Uterus (tissue), 4 donors: ENCODE measurements around the gene DPYSL5. TPM values are rescaled to one million over a fixed set of nuclear protein-coding genes. Genes with fewer than 3 reads are reported as not detected.
"Not testable (repeated sequence)": the region's sequence is repeated elsewhere in the genome, so short reads cannot be mapped to it uniquely, and the experiment has no call there.

Experiments
- DNase-seq, 2 donors: peaks; one replicate each; pipeline ENCODE4 v3.0.0-alpha.2; 2019 to 2020
- H3K27ac ChIP-seq, 2 donors: fragments of 200-600 bp; sonication (generic); 1 replicate in 1 of 2; 2 replicates in 1 of 2; pipeline ENCODE4 v1.5.1; 2016 to 2018
- H3K27me3 ChIP-seq, 2 donors: fragments of 200-600 bp; sonication (generic); one replicate each; pipeline ENCODE4 v1.5.1; 2018 to 2019; ENCODE audit warnings: control low read depth in 1 of 2
- H3K36me3 ChIP-seq, 2 donors: fragments of 200-600 bp; sonication (generic); one replicate each; pipeline ENCODE4 v1.5.1; 2019; ENCODE audit warnings: control low read depth in 1 of 2
- H3K4me1 ChIP-seq, 2 donors: fragments of 200-600 bp; sonication (generic); one replicate each; pipeline ENCODE4 v1.5.1; 2018 to 2019; ENCODE audit warnings: control low read depth in 1 of 2
- H3K4me3 ChIP-seq, 2 donors: fragments of 200-600 bp; sonication (generic); 1 replicate in 1 of 2; 2 replicates in 1 of 2; pipeline ENCODE4 v1.5.1; 2018 to 2019; ENCODE audit warnings: mild to moderate bottlenecking in 1 of 2
- H3K9me3 ChIP-seq, 2 donors: fragments of 200-600 bp; sonication (generic); one replicate each; pipeline ENCODE4 v1.5.1; 2019; ENCODE audit warnings: control low read depth in 1 of 2
- CTCF ChIP-seq, 4 experiments: fragments of 200-600 bp in 2 of 4; fragments of 450-650 bp in 2 of 4; sonication (generic) in 2 of 4; IDR thresholded peaks; one replicate each; pipeline ENCODE4 v1.5.1; 2016 to 2019; ENCODE audit warnings: antibody characterized with exemption in 4 of 4, mild to moderate bottlenecking in 2 of 4, moderate library complexity in 1 of 4
- POLR2A ChIP-seq, 2 donors: fragments of 450-650 bp; IDR thresholded peaks; one replicate each; pipeline ENCODE4 v1.6.1; 2016; ENCODE audit warnings: antibody characterized with exemption in 2 of 2, mild to moderate bottlenecking in 1 of 2, moderate library complexity in 1 of 2
- intact Hi-C: fragments of 100-400 bp; cut with DNase I; formaldehyde crosslinking; loops from one replicate; pipeline ENCODE4 v1.15.1; 2023; ENCODE audit warnings: low total_unique reads
- total RNA-seq, 4 donors: library from RNA; depleted of rRNA in 3 of 4; stranded (reverse); fragments of >200 nt in 3 of 4; gene quantifications; one replicate each; pipeline versions ENCODE4 v1.1.0 to v1.2.4, GENCODE V29; 2014 to 2023
- donor health status: DM: yes; HTN: yes; CAD: no.

Gene DPYSL5
- total RNA-seq, 4 donors from 2014 or later: 1.8 TPM; not detected in 3

- Histone ChIP-seq H3K4me1 (no peaks in the 10 kb centered on the region), H3K36me3 (no peaks in the 10 kb centered on the region), H3K27me3 (no peaks in the 10 kb centered on the region), H3K27ac (no peak overlapping the region), H3K9me3 (no peaks in the 10 kb centered on the region), H3K4me3 (no peak overlapping the region)
- TF ChIP-seq CTCF (IDR thresholded peaks at IDR 0.05) (no peak), POLR2A (IDR thresholded peaks at IDR 0.05) (no peak)
- intact Hi-C loops: no loop called here
- DNase-seq: no peak
These were observed 38.7 kb upstream of the DPYSL5 start for GRCh38 chr2:26809211-26809610.

- Histone ChIP-seq H3K4me3 (no peak overlapping the region), H3K27me3 (no peaks in the 10 kb centered on the region), H3K9me3 (no peaks in the 10 kb centered on the region), H3K4me1 (no peaks in the 10 kb centered on the region), H3K27ac (no peak overlapping the region), H3K36me3 (no peaks in the 10 kb centered on the region)
- intact Hi-C loops: no loop called here
- no peak for DNase-seq
- TF ChIP-seq CTCF (IDR thresholded peaks at IDR 0.05) (no peak), POLR2A (IDR thresholded peaks at IDR 0.05) (no peak)
These were observed 37.9 kb upstream of the DPYSL5 start for GRCh38 chr2:26809876-26810577.

- H3K27me3 ChIP-seq: no peaks in the 10 kb centered on the region
- no peaks in the 10 kb centered on the region for H3K36me3 ChIP-seq
- no peak for DNase-seq
- no peaks in the 10 kb centered on the region for H3K9me3 ChIP-seq
- no peak overlapping the region for H3K4me3 ChIP-seq
- no peaks in the 10 kb centered on the region for H3K4me1 ChIP-seq
- no peak overlapping the region for H3K27ac ChIP-seq
- TF ChIP-seq CTCF (IDR thresholded peaks at IDR 0.05) (no peak), POLR2A (IDR thresholded peaks at IDR 0.05) (no peak)
- intact Hi-C loops: no loop called here
These were observed 36.7 kb upstream of the DPYSL5 start for GRCh38 chr2:26811261-26811660.

- Histone ChIP-seq H3K36me3 (no peaks in the 10 kb centered on the region), H3K27ac (no peak overlapping the region), H3K27me3 (no peaks in the 10 kb centered on the region), H3K4me1 (no peaks in the 10 kb centered on the region), H3K4me3 (no peak overlapping the region), H3K9me3 (no peaks in the 10 kb centered on the region)
- no peak for DNase-seq
- intact Hi-C loops: no loop called here
- TF ChIP-seq POLR2A (IDR thresholded peaks at IDR 0.05) (no peak), CTCF (IDR thresholded peaks at IDR 0.05) (no peak)
These were observed 35.9 kb upstream of the DPYSL5 start for GRCh38 chr2:26811791-26812694.

GRCh38 chr2:26812731-26813130, 35.2 kb upstream of the DPYSL5 start:
- TF ChIP-seq CTCF (IDR thresholded peaks at IDR 0.05) (no peak), POLR2A (IDR thresholded peaks at IDR 0.05) (no peak)
- no peak overlapping the region for H3K4me3 ChIP-seq
- H3K4me1 ChIP-seq: no peaks in the 10 kb centered on the region
- H3K27me3 ChIP-seq: no peaks in the 10 kb centered on the region
- H3K36me3 ChIP-seq: no peaks in the 10 kb centered on the region
- H3K27ac ChIP-seq: no peak overlapping the region
- no peaks in the 10 kb centered on the region for H3K9me3 ChIP-seq
- no peak for DNase-seq
- intact Hi-C loops: no loop called here

- H3K36me3 ChIP-seq, intact Hi-C loops, H3K4me1 ChIP-seq, DNase-seq, H3K27ac ChIP-seq, H3K27me3 ChIP-seq, H3K4me3 ChIP-seq, H3K9me3 ChIP-seq: not testable (repeated sequence)
These were observed 33.7 kb upstream of the DPYSL5 start for GRCh38 chr2:26814072-26814765.
